CD14-positive monocyte (primary cell): ENCODE results near the gene DSC2. TPM values are rescaled to one million over a fixed set of nuclear protein-coding genes. Genes with fewer than 3 reads are reported as not detected.

Experiments
- DNase-seq, 3 donors: peaks; one replicate each; pipeline ENCODE4 v3.0.0-alpha.2; 2011 to 2022
- H2AFZ ChIP-seq: 2 replicates; pipeline ENCODE4 v1.6.0; 2012; ENCODE audit warnings: mild to moderate bottlenecking, low read depth, low read length, inconsistent platforms; ENCODE audit not compliant: insufficient read depth, poor library complexity, severe bottlenecking
- H3K27ac ChIP-seq, 2 donors: 1 replicate in 1 of 2; 2 replicates in 1 of 2; pipeline ENCODE4 v1.5.1; 2012 to 2013; ENCODE audit warnings: low read length in 2 of 2, control low read depth in 1 of 2, inconsistent platforms in 1 of 2, low read depth in 1 of 2, mild to moderate bottlenecking in 1 of 2
- H3K27me3 ChIP-seq, 2 donors: one replicate each; pipeline versions ENCODE4 v1.6.0 to v1.6.1; 2011 to 2013; ENCODE audit warnings: low read length in 2 of 2; ENCODE audit not compliant: control insufficient read depth in 2 of 2, insufficient read depth in 2 of 2
- H3K36me3 ChIP-seq, 2 donors: replicated peaks in 1 of 2; 1 replicate in 1 of 2; 2 replicates in 1 of 2; pipeline versions ENCODE4 v1.5.1 to v1.6.1; 2012 to 2013; ENCODE audit warnings: low read length in 2 of 2, control low read depth in 1 of 2, inconsistent platforms in 1 of 2, mild to moderate bottlenecking in 1 of 2; ENCODE audit not compliant: insufficient read depth in 2 of 2, control insufficient read depth in 1 of 2
- H3K4me1 ChIP-seq, 2 donors: 1 replicate in 1 of 2; 2 replicates in 1 of 2; pipeline versions ENCODE4 v1.5.1 to v1.6.1; 2012 to 2013; ENCODE audit warnings: low read length in 2 of 2, control low read depth in 1 of 2, inconsistent platforms in 1 of 2, mild to moderate bottlenecking in 1 of 2, moderate library complexity in 1 of 2; ENCODE audit not compliant: insufficient read depth in 2 of 2, control insufficient read depth in 1 of 2
- H3K4me2 ChIP-seq: replicated peaks from 2 replicates; pipeline ENCODE3; 2012; ENCODE audit warnings: low read length, moderate library complexity, mild to moderate bottlenecking; ENCODE audit not compliant: poor library complexity, severe bottlenecking; ENCODE audit errors: extremely low read depth
- H3K4me3 ChIP-seq, 3 experiments: fragments of 200-600 bp in 1 of 3; sonication (generic) in 1 of 3; replicated peaks in 1 of 3; 1 replicate in 2 of 3; 2 replicates in 1 of 3; pipeline ENCODE4 v1.5.1; 2011 to 2013; ENCODE audit warnings: low read length in 3 of 3, mild to moderate bottlenecking in 3 of 3, control low read depth in 2 of 3, low read depth in 2 of 3, inconsistent platforms in 1 of 3, moderate library complexity in 1 of 3
- H3K79me2 ChIP-seq: 2 replicates; pipeline ENCODE4 v1.6.0; 2012; ENCODE audit warnings: mild to moderate bottlenecking, control low read depth, inconsistent platforms, low read length, moderate library complexity; ENCODE audit not compliant: insufficient read depth
- H3K9ac ChIP-seq: 2 replicates; pipeline ENCODE4 v1.6.0; 2017; ENCODE audit warnings: low read length, mild to moderate bottlenecking; ENCODE audit not compliant: insufficient read depth, poor library complexity, severe bottlenecking
- H3K9me3 ChIP-seq, 2 donors: replicated peaks in 1 of 2; 1 replicate in 1 of 2; 2 replicates in 1 of 2; pipeline versions ENCODE4 v1.5.1 to v1.6.1; 2012 to 2013; ENCODE audit warnings: low read length in 2 of 2, control low read depth in 1 of 2; ENCODE audit not compliant: control insufficient read depth in 1 of 2, insufficient read depth in 1 of 2
- H4K20me1 ChIP-seq: 2 replicates; pipeline ENCODE4 v1.6.0; 2012; ENCODE audit warnings: mild to moderate bottlenecking, low read length, control low read depth, moderate library complexity; ENCODE audit not compliant: insufficient read depth
- H3K27ac Mint-ChIP-seq, 7 donors: one replicate each; pipeline ENCODE4 v1.8.0; 2020; ENCODE audit warnings: mild to moderate bottlenecking in 7 of 7, mixed read lengths in 7 of 7, moderate library complexity in 6 of 7, inconsistent platforms in 2 of 7
- H3K27me3 Mint-ChIP-seq, 3 donors: one replicate each; pipeline ENCODE4 v1.8.0; 2021 to 2022; ENCODE audit warnings: low read depth in 3 of 3, mild to moderate bottlenecking in 3 of 3, mixed read lengths in 3 of 3, moderate library complexity in 3 of 3, inconsistent platforms in 1 of 3
- H3K36me3 Mint-ChIP-seq, 2 donors: one replicate each; pipeline ENCODE4 v1.8.0; 2020; ENCODE audit warnings: mixed read lengths in 2 of 2, inconsistent platforms in 1 of 2, mild to moderate bottlenecking in 1 of 2
- H3K4me1 Mint-ChIP-seq: one replicate; pipeline ENCODE4 v1.8.0; 2020; ENCODE audit warnings: mild to moderate bottlenecking, mixed read lengths
- H3K4me3 Mint-ChIP-seq, 2 donors: one replicate each; pipeline ENCODE4 v1.8.0; 2020; ENCODE audit warnings: mild to moderate bottlenecking in 2 of 2, mixed read lengths in 2 of 2, moderate library complexity in 1 of 2
- H3K9me3 Mint-ChIP-seq, 7 donors: one replicate each; pipeline ENCODE4 v1.8.0; 2020 to 2022; ENCODE audit warnings: mixed read lengths in 7 of 7, mild to moderate bottlenecking in 6 of 7, moderate library complexity in 6 of 7, inconsistent platforms in 2 of 7
- WGBS: methylation state at CpG from one replicate; pipeline ENCODE4 v1.1.5; 2013; ENCODE audit warnings: missing lambda C conversion rate; ENCODE audit not compliant: insufficient coverage; 5-methylcytosine and 5-hydroxymethylcytosine counted together
- intact Hi-C, 2 donors: fragments of 100-400 bp; cut with micrococcal nuclease; formaldehyde crosslinking; loops; one replicate each; pipeline versions ENCODE4 v1.15.0 to v1.15.1; 2023
- polyA plus RNA-seq, 3 donors: library from polyadenylated mRNA; depleted of rRNA in 1 of 3; unstranded in 2 of 3; stranded (reverse) in 1 of 3; fragments of 300-500 nt in 2 of 3; fragments of >200 nt in 1 of 3; fragmentation: Illumina TruSeq in 2 of 3; gene quantifications; 1 replicate in 2 of 3; 2 replicates in 1 of 3; pipeline ENCODE4 v1.2.3, GENCODE V29; 2012 to 2021
- TF ChIP-seq, protein P1 (sequence below): fragments of 200-600 bp; IDR thresholded peaks from one replicate; pipeline ENCODE4 v1.8.0; 2022; ENCODE audit warnings: antibody characterized with exemption, mild to moderate bottlenecking

The DSC2 gene
- polyA plus RNA-seq, 3 donors, result 3.2 to 11.3 (median 3.3) TPM

DNA sequence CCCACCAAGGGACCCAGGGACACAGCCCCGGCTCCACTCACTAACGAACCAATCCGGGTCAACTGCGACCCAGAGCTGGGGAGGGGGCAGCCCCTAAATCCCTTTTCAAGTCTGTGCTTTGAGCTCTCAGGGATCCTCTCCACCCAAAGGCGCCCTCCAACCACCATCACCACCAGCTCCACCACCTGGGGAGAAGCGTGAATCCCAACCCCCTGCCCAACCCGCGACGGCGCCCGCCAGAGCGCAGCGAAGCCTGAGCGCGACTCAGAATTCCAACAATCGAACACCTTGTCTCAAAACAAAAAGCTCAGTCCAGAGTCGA is 60.2 kb downstream of the DSC2 start:
- Mint-ChIP-seq H3K27ac (no peak overlapping the region), H3K36me3 (peaks cover 6 to 8% of the 10 kb centered on the region in 2 donors), H3K4me1 (peaks cover 15% of the 10 kb centered on the region), H3K27me3 (peaks cover 68 to 78% (median 69%) of the 10 kb centered on the region in 3 donors), H3K4me3 (peak overlapping the region; percentile 50 to 90), H3K9me3 (peaks cover 0 to 30% (median 15%) of the 10 kb centered on the region in 7 donors)
- Histone ChIP-seq H3K9me3 (peaks cover 0 to 39% of the 10 kb centered on the region in 2 donors), H3K4me2 (peak overlapping the region; percentile 46), H2AFZ (no peak overlapping the region), H3K4me3 (peak overlapping the region in 1 of 3 experiments; percentile 25), H3K4me1 (peaks cover 4 to 12% of the 10 kb centered on the region in 2 donors), H4K20me1 (no peaks in the 10 kb centered on the region), H3K79me2 (no peaks in the 10 kb centered on the region), H3K36me3 (no peaks in the 10 kb centered on the region), H3K9ac (no peak overlapping the region), H3K27me3 (peaks cover 62 to 75% of the 10 kb centered on the region in 2 donors), H3K27ac (no peak overlapping the region)
- TF ChIP-seq, protein P1, sequence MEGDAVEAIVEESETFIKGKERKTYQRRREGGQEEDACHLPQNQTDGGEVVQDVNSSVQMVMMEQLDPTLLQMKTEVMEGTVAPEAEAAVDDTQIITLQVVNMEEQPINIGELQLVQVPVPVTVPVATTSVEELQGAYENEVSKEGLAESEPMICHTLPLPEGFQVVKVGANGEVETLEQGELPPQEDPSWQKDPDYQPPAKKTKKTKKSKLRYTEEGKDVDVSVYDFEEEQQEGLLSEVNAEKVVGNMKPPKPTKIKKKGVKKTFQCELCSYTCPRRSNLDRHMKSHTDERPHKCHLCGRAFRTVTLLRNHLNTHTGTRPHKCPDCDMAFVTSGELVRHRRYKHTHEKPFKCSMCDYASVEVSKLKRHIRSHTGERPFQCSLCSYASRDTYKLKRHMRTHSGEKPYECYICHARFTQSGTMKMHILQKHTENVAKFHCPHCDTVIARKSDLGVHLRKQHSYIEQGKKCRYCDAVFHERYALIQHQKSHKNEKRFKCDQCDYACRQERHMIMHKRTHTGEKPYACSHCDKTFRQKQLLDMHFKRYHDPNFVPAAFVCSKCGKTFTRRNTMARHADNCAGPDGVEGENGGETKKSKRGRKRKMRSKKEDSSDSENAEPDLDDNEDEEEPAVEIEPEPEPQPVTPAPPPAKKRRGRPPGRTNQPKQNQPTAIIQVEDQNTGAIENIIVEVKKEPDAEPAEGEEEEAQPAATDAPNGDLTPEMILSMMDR, result no peak
- intact Hi-C loops, result no loop called here
- under 1% methylated on average over 17 of the region's 17 CpGs for WGBS
- DNase-seq, result no peak

DNA sequence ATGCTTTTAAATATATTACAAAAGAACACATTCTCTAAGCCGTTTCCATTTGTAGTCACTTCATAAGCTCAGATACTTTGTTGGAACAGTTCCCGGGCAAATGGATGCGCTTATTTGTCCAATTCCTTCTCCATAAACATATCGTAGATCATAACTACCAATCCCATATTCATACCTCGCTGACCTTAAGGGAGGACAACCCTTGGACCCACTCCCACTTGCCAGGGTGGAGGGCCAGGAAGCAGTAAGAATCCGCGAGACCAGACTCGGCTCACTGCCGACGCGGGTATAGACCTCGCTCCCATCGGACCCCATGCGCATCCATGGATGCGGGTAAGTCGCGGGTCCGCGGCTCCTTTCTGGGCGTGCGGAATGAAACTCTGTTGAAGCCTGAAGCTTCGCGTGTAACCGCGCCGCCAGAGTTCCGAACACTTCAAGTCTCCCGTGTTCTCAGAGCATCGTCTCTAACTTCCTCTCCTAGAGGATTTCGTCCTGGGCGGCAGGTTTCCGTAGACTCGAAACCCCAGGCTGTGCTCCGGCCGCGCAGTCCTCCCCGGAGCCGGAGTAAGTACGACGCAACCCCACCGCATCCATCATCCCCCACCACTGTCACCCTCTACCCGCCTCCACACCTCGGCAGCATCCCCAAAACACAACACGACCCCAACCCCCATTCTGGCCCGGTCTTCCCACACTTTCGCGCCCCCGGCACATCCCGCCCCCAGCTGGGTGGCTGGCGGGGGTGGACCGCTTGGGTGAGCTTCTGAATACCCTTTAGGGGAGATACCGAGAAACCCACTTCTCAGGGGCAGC is 60.7 kb downstream of the DSC2 start:
- peaks cover 4 to 12% of the 10 kb centered on the region in 2 donors for H3K4me1 ChIP-seq
- Mint-ChIP-seq H3K27me3 (peaks cover 68 to 77% (median 69%) of the 10 kb centered on the region in 3 donors), H3K27ac (no peak overlapping the region), H3K9me3 (peaks cover 0 to 30% (median 15%) of the 10 kb centered on the region in 7 donors), H3K4me1 (peaks cover 15% of the 10 kb centered on the region), H3K4me3 (peak overlapping the region; percentile 18 to 90), H3K36me3 (peaks cover 6 to 8% of the 10 kb centered on the region in 2 donors)
- H3K79me2 ChIP-seq, result no peaks in the 10 kb centered on the region
- H3K9ac ChIP-seq, result no peak overlapping the region
- H3K9me3 ChIP-seq, result peaks cover 0 to 39% of the 10 kb centered on the region in 2 donors
- peak overlapping the region; percentile 21 for H2AFZ ChIP-seq
- no peaks in the 10 kb centered on the region for H4K20me1 ChIP-seq
- TF ChIP-seq, protein P1, result no peak
- H3K36me3 ChIP-seq, result no peaks in the 10 kb centered on the region
- WGBS, result 3% methylated on average over 46 of the region's 52 CpGs
- intact Hi-C loops, result no loop called here
- peak overlapping the region; percentile 46 for H3K4me2 ChIP-seq
- H3K27ac ChIP-seq, result no peak overlapping the region
- peak overlapping the region in 1 of 3 experiments; percentile 11 for H3K4me3 ChIP-seq
- H3K27me3 ChIP-seq, result peaks cover 62 to 75% of the 10 kb centered on the region in 2 donors
- DNase-seq, result no peak
